Activated CD4-positive, alpha-beta T cell treated with anti-CD3 and anti-CD28 coated beads, Interleukin-10, Interleukin-2, amounts not matched to agents 100 ng/mL and 50 ng/mL, durations not matched to agents 16 hours and 8 hours (primary cell): ENCODE data around the gene MAVS.
"Not testable (repeated sequence)": the region's sequence is repeated elsewhere in the genome, so short reads cannot be mapped to it uniquely, and the experiment has no call there.

Source experiments
- DNase-seq: peaks from one replicate; pipeline ENCODE4 v3.0.0-alpha.2; 2020

Gene MAVS

GRCh38 chr20:3889489-3890397 is 43.1 kb downstream of the MAVS start:
- peak; percentile 63 for DNase-seq

DNA sequence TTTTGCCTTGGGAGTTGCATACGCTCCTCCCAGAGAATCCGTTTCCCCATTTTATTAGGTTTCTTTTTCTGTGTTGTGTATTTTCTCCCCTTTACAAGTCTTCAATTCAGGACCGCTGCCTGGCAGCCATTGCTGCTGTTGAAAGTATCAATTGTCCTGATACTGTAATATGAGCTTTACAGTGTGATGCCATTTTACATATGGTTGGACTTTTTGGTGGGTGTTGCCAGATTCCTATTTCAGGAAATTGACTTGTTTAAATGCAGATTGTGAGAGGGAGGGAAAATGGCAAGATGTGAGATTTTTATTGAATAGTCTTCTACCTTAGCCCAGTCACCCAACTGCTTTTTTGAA is 43.7 kb downstream of the MAVS start:
- peak; percentile 17 for DNase-seq

DNA sequence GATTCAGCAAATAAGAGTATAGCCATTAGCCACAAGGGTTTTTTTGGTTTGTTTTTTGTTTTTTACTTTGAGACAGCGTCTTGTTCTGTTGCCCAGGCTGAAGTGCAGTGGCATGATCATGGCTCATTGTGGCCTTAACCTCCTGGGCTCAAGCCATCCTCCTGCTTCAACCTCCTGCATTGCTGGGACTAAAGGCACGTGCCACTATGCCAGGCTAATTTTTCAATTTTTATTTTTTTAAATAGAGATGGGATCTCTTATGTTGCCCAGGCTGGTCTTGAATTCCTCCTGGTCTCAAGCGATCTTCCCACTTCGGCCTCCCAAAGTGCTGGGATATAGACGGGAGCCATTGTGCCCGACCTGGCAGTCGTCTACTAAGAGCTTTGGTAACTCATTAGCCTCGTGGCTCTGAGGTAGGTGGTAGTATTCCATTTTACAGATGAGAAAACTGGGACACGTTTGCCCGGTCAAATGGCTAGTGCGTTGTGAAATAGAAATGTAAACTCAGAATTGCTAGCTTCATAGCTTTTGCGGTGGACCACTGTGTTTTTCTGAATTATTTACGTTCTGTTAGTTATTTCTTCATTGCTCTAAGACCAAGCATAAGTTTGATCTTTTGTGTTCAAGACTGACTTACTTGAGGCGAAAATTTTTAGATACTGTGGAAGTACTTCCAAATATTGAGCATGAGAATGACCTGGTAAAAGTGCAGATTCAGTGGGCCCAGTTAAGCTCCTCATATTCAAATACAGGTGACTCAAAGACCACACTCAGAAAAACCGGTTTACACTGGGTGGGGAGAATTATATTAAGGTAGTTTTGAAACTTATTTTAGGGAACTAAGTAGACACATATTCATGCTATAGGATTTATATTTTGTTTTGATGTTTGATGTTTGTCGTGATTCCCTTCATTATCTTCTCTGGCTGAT is 44.6 kb downstream of the MAVS start:
- DNase-seq: no peak

GRCh38 chr20:3894796-3895195 is 48.2 kb downstream of the MAVS start:
- DNase-seq: peak; percentile 21

DNA sequence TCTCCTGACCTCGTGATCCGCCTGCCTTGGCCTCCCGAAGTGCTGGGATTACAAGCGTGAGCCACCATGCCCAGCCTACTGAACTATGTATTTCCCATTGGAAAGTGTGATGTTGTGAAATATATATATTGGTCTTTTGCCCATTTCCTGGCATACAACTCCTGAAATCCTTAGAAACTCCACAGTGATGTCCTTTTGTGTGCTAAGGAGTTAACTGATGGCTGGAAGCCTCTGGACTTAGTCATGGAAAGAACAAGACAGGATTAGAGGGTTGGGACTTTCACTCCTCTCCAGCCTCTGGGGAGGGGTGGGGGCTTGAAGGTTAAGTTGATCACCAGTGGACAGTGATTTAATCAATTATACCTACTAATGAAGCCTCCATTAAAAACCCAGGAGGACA is 49.7 kb downstream of the MAVS start:
- DNase-seq: no peak

DNA sequence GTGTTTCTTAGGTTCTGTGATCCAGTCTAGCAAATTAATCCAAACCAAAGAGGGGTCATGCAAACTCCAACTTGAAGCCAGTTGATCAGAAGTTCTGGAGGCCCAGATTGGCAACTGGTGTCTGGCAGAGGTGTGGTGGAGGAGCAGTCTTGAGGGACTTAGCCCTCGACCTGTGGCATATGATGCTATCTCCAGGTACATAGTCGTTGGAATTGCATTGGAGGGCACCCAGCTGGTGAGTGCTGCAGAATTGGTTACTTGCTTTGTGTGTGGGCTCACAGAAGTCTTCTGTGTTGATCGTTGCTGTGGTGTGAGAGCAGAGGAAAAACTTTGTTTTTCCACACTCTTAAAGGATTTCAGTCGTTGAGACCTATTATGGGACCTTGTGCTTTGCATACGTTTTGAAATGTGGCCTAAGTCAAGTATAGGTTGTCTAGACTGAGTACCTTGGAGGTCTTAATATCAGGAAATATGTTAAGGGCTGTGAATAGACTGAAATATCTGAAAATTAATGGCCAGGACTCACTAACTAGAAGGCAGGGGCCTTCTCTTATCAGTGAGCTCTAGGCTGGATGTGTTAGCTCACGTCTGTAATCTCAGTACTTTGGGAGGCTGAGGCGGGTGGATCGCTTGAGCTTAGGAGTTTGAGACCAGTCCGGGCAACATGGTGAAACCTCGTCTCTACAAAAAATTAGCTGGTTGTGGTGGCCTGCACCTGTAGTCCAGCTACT is 50.4 kb downstream of the MAVS start:
- no peak for DNase-seq

DNA sequence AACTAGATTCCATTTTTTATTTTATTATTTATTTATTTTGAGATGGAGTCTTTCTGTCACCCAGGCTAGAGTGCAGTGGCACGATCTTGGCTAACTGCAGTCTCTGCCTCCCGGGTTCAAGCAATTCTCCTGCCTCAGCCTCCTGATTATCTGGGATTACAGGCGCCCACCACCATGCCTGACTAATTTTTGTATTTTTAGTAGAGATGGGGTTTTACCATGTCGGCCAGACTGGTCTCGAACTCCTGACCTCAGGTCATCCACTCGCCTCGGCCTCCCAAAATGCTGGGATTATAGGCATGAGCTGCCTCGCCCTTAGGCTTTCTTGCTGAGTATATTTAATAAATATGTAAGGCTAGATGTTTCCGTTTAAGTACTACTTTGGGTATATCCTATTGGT is 51.5 kb downstream of the MAVS start:
- DNase-seq: not testable (repeated sequence)

DNA sequence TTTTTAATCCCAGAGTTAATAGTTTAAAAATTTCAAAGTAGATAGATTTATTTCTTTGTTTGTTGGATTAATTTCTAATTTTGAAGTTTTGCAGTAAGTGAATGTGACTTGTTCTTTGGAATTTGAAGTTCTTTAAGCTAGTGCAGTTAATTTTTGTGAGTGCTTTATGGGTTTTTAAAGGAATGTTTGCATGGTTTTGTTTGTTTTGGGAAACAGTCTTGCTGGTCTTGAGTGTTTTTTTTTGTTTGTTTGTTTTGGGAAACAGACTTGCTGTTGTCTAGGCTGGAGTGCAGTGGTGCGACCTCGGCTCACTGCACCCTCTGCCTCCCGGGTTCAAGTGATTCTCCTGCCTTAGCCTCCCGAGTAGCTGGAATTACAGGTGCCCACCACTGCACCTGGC is 52.0 kb downstream of the MAVS start:
- no peak for DNase-seq

- DNase-seq: no peak
Measured at GRCh38 chr20:3900187-3900604, 53.6 kb downstream of the MAVS start.

GRCh38 chr20:3901028-3901705 is 54.5 kb downstream of the MAVS start:
- DNase-seq: no peak

- DNase-seq: no peak
Measured at GRCh38 chr20:3901706-3902440, 55.2 kb downstream of the MAVS start.

DNA sequence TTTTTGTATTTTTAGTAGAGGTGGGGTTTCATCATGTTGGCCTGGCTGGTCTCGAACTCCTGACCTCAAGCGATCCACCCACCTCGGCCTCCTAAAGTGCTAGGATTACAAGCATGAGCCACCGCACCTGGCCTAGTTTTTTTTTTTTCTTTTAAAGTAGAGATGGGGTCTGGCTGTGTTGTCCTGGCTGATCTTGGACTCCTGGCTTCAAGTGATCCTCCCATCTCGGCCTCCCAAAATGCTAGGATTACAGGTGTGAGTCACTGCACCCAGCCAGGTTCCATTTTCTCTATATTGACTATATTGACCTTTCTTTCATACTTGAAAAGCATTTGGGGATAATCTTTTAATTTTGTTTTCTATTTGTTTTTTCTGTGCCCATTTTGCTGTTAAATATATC is 55.8 kb downstream of the MAVS start:
- no peak for DNase-seq

DNA sequence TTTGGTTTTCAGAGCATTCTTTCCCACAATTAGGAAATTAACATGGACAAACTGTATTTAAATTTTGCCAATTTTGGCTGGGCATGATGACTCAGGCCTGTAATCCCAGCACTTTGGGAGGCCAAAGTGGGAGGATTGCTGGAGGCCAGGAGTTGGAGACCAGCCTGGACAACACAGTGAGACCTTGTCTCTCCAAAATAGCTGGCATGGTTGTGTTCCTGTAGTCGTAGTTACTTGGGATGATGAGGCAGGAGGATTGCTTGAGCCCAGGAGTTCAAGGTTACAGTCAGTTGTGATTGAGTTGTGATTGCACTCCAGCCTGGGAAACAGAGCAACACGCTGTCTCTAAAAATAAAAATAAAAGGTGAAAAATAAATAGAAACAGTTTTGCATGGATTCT is 57.6 kb downstream of the MAVS start:
- no peak for DNase-seq

DNA sequence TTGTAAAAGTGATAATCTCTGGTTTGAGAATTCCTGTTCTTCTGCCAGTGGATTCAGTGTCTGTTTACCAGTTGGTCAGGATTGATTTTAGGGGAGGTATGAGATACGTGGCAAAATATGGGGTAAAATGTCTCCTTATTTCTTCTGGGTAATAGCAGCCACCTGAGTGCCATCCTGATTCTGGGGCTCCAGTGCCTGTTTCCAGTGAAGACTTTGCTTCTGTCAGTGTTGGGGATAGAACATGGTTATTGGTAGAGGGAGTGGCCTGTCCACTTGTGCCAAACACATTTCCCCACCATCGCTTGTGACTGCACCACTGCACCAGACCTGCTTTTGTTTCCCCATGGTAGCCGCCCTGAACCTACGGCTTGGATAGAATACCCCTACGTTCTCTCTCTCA is 58.2 kb downstream of the MAVS start:
- DNase-seq: no peak

- peak; percentile 85 for DNase-seq
Measured at GRCh38 chr20:3906744-3907721, 60.4 kb downstream of the MAVS start.

DNA sequence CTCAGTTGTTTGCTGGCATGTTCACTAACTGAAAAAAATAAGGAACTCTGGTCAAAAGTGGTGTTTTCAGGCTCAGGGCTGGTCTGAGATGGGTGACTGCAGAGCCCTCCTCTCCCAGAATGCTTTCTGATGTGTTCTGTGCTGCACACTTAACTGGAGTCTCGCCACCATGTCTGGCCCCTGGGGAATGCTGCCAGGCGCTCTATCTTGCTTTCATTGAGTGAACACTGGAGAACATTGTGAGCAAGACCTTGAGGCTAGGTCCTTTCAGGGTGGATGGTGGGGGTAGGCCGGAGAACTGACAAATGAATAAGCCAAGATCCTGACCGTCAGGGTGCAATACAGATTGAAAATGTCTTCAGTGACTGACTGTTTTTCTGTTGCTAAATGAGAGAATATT is 62.0 kb downstream of the MAVS start:
- no peak for DNase-seq

- no peak for DNase-seq
Measured at GRCh38 chr20:3909952-3910366, 63.3 kb downstream of the MAVS start.

DNA sequence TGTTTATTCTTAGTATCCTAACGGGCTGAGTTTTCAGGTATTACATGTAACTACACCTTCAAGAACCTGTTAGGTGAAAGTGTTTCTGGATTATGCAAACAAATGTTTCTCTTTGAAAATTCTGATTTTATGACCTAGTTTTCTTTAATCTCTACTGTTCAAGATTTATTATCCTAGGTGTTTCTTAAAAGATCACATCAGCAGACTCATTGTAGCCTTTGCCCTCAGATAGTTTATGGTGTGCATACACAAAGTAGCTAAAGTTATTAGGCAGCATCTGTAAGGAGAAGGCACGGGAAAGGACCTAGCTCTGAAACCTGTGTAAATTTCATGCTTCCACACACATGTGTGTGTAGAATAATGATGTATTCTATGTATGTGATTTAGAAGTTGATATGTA is 64.2 kb downstream of the MAVS start:
- DNase-seq: no peak

- DNase-seq: no peak
Measured at GRCh38 chr20:3911956-3912355, 65.3 kb downstream of the MAVS start.

GRCh38 chr20:3914446-3914845 is 67.8 kb downstream of the MAVS start:
- no peak for DNase-seq

- no peak for DNase-seq
Measured at GRCh38 chr20:3915691-3916090, 69.1 kb downstream of the MAVS start.
